H9 (cell line): ENCODE results near the gene EGFL6. TPM values are rescaled to one million over a fixed set of nuclear protein-coding genes. Genes with fewer than 3 reads are reported as not detected.

Source experiments
- DNase-seq: peaks from one replicate; pipeline ENCODE4 v3.0.0-alpha.2; 2017
- H2AFZ ChIP-seq: one replicate; pipeline ENCODE4 v1.6.1; 2013; ENCODE audit warnings: mild to moderate bottlenecking, low read length, control low read depth, moderate library complexity
- H2AK5ac ChIP-seq: 2 replicates; pipeline ENCODE4 v1.6.1; 2013; ENCODE audit warnings: low read length, control low read depth, mixed read lengths; ENCODE audit not compliant: insufficient read length
- H2BK120ac ChIP-seq: one replicate; pipeline ENCODE4 v1.6.1; 2013; ENCODE audit warnings: low read depth, mild to moderate bottlenecking, low read length, control low read depth, inconsistent platforms; ENCODE audit not compliant: poor library complexity, severe bottlenecking
- H2BK12ac ChIP-seq: 2 replicates; pipeline ENCODE4 v1.6.1; 2013; ENCODE audit warnings: low read length, control low read depth, mixed read lengths, low read depth; ENCODE audit not compliant: insufficient read length
- H2BK15ac ChIP-seq: 2 replicates; pipeline ENCODE4 v1.6.1; 2013; ENCODE audit warnings: low read depth, low read length, control low read depth
- H2BK20ac ChIP-seq: one replicate; pipeline ENCODE4 v1.6.1; 2013; ENCODE audit warnings: low read depth, mild to moderate bottlenecking, low read length, control low read depth, inconsistent platforms; ENCODE audit not compliant: poor library complexity, severe bottlenecking
- H2BK5ac ChIP-seq: 2 replicates; pipeline ENCODE4 v1.6.1; 2013; ENCODE audit warnings: low read length, control low read depth, mixed read lengths; ENCODE audit not compliant: insufficient read length
- H3K14ac ChIP-seq: 2 replicates; pipeline ENCODE4 v1.6.1; 2013; ENCODE audit warnings: low read length, control low read depth; ENCODE audit not compliant: insufficient read depth
- H3K18ac ChIP-seq: 2 replicates; pipeline ENCODE4 v1.6.1; 2013; ENCODE audit warnings: low read depth, mild to moderate bottlenecking, mixed read lengths, low read length, control low read depth; ENCODE audit not compliant: insufficient read length
- H3K23ac ChIP-seq: 2 replicates; pipeline ENCODE4 v1.6.1; 2013; ENCODE audit warnings: low read length, control low read depth, mixed read lengths, low read depth; ENCODE audit not compliant: insufficient read length
- H3K23me2 ChIP-seq: 2 replicates; pipeline ENCODE4 v1.6.1; 2013; ENCODE audit warnings: low read depth, mild to moderate bottlenecking, mixed read lengths, low read length, control low read depth; ENCODE audit not compliant: insufficient read length, poor library complexity, severe bottlenecking
- H3K27ac ChIP-seq: 2 replicates; pipeline ENCODE4 v1.5.1; 2013; ENCODE audit warnings: low read length, control low read depth, mixed read lengths, low read depth; ENCODE audit not compliant: insufficient read length
- H3K27me3 ChIP-seq: 2 replicates; pipeline ENCODE4 v1.6.1; 2013; ENCODE audit warnings: low read length, control low read depth, inconsistent platforms; ENCODE audit not compliant: insufficient read depth
- H3K4ac ChIP-seq: 2 replicates; pipeline ENCODE4 v1.6.1; 2013; ENCODE audit warnings: low read depth, mild to moderate bottlenecking, control low read depth, inconsistent platforms, low read length, moderate library complexity
- H3K4me1 ChIP-seq: 2 replicates; pipeline ENCODE4 v1.6.1; 2013; ENCODE audit warnings: low read length, control low read depth, inconsistent platforms; ENCODE audit not compliant: insufficient read depth
- H3K4me2 ChIP-seq: 2 replicates; pipeline ENCODE4 v1.6.1; 2013; ENCODE audit warnings: low read length, control low read depth, mixed read lengths; ENCODE audit not compliant: insufficient read length, insufficient read depth
- H3K56ac ChIP-seq: 2 replicates; pipeline ENCODE4 v1.6.1; 2013; ENCODE audit warnings: low read depth, mild to moderate bottlenecking, mixed read lengths, low read length, control low read depth; ENCODE audit not compliant: insufficient read length
- H3K79me1 ChIP-seq: 2 replicates; pipeline ENCODE4 v1.6.1; 2013; ENCODE audit warnings: low read depth, mild to moderate bottlenecking, moderate library complexity, low read length, control low read depth, inconsistent platforms; ENCODE audit not compliant: insufficient read depth, poor library complexity, severe bottlenecking
- H3K79me2 ChIP-seq: 2 replicates; pipeline ENCODE4 v1.6.1; 2013; ENCODE audit warnings: low read length, control low read depth, inconsistent platforms; ENCODE audit not compliant: insufficient read depth
- H3K9ac ChIP-seq: 2 replicates; pipeline ENCODE4 v1.6.1; 2013; ENCODE audit warnings: low read length, control low read depth, mixed read lengths; ENCODE audit not compliant: insufficient read length; ENCODE audit errors: extremely low read depth
- H3K9me3 ChIP-seq: one replicate; pipeline ENCODE4 v1.6.1; 2013; ENCODE audit warnings: low read depth, low read length, inconsistent platforms; ENCODE audit not compliant: control insufficient read depth
- H3T11ph ChIP-seq: one replicate; pipeline ENCODE4 v1.6.1; 2013; ENCODE audit warnings: mild to moderate bottlenecking, low read length, control low read depth, inconsistent platforms
- H4K20me1 ChIP-seq: one replicate; pipeline ENCODE4 v1.6.1; 2013; ENCODE audit not compliant: control insufficient read depth, insufficient read length, insufficient read depth
- H4K5ac ChIP-seq: 2 replicates; pipeline ENCODE4 v1.6.1; 2013; ENCODE audit warnings: low read depth, mild to moderate bottlenecking, mixed read lengths, low read length, control low read depth; ENCODE audit not compliant: insufficient read length
- H4K8ac ChIP-seq: replicated peaks from 2 replicates; pipeline ENCODE4 v1.6.1; 2013; ENCODE audit warnings: low read length, control low read depth, mixed read lengths, low read depth; ENCODE audit not compliant: insufficient read length
- H4K91ac ChIP-seq: 2 replicates; pipeline ENCODE4 v1.6.1; 2013; ENCODE audit warnings: low read depth, mild to moderate bottlenecking, moderate library complexity, mixed read lengths, low read length, control low read depth; ENCODE audit not compliant: insufficient read length
- H3K27ac Mint-ChIP-seq, 3 experiments: 2 replicates in 2 of 3; 3 replicates in 1 of 3; pipeline ENCODE4 v1.8.0; 2020 to 2021; ENCODE audit warnings: mixed read lengths in 3 of 3, mild to moderate bottlenecking in 1 of 3, moderate library complexity in 1 of 3
- H3K27me3 Mint-ChIP-seq: 2 replicates; pipeline ENCODE4 v1.8.0; 2021; ENCODE audit warnings: low read depth, mild to moderate bottlenecking, moderate library complexity, mixed read lengths
- H3K36me3 Mint-ChIP-seq, 3 experiments: 2 replicates in 2 of 3; 3 replicates in 1 of 3; pipeline ENCODE4 v1.8.0; 2020 to 2021; ENCODE audit warnings: low read depth in 3 of 3, mixed read lengths in 3 of 3; ENCODE audit not compliant: insufficient read depth in 1 of 3
- H3K4me1 Mint-ChIP-seq, 2 experiments: 2 replicates each; pipeline ENCODE4 v1.8.0; 2020; ENCODE audit warnings: mixed read lengths in 2 of 2
- H3K4me3 Mint-ChIP-seq, 2 experiments: 2 replicates in 1 of 2; 3 replicates in 1 of 2; pipeline ENCODE4 v1.8.0; 2020 to 2021; ENCODE audit warnings: mild to moderate bottlenecking in 2 of 2, mixed read lengths in 2 of 2, moderate library complexity in 1 of 2
- H3K9me3 Mint-ChIP-seq, 2 experiments: 2 replicates in 1 of 2; 3 replicates in 1 of 2; pipeline ENCODE4 v1.8.0; 2020; ENCODE audit warnings: mild to moderate bottlenecking in 2 of 2, mixed read lengths in 2 of 2, moderate library complexity in 1 of 2
- CTCF ChIP-seq: fragments of 200-600 bp; sonication (generic); conservative IDR thresholded peaks from 3 replicates; pipeline ENCODE4 v1.8.0; 2021; ENCODE audit warnings: antibody characterized with exemption, mild to moderate bottlenecking
- WGBS: extraction: QIAGEN DNeasy Blood & Tissue Kit; methylation state at CpG from one replicate; pipeline ENCODE4 v1.1.7; 2013; ENCODE audit warnings: missing lambda C conversion rate, low lambda C conversion rate, mixed read lengths; ENCODE audit not compliant: insufficient read length; ENCODE audit errors: extremely low coverage; 5-methylcytosine and 5-hydroxymethylcytosine counted together
- total RNA-seq: library from RNA; stranded (reverse); gene quantifications from 2 replicates; pipeline ENCODE4 v1.2.1, GENCODE V29; 2021

EGFL6 gene
- total RNA-seq, 1 experiment from 2014 or later, result 0.94 TPM

- Mint-ChIP-seq H3K4me1 (no peaks in the 10 kb centered on the region), H3K9me3 (peaks cover 16 to 39% of the 10 kb centered on the region in 2 experiments), H3K4me3 (no peak overlapping the region), H3K36me3 (no peaks in the 10 kb centered on the region; a peak in 2 of 7 replicates), H3K27me3 (no peaks in the 10 kb centered on the region), H3K27ac (no peak overlapping the region)
- Histone ChIP-seq H4K8ac (no peak overlapping the region), H2AK5ac (no peak overlapping the region), H2BK20ac (no peak overlapping the region), H3K56ac (no peak overlapping the region), H3K79me1 (no peaks in the 10 kb centered on the region), H3K23ac (no peak overlapping the region), H3T11ph (no peak overlapping the region), H2BK15ac (no peak overlapping the region), H3K4me1 (no peaks in the 10 kb centered on the region), H2AFZ (no peak overlapping the region), H4K20me1 (no peaks in the 10 kb centered on the region), H3K23me2 (no peaks in the 10 kb centered on the region), H3K9me3 (peaks cover 6% of the 10 kb centered on the region), H2BK5ac (no peak overlapping the region), H3K4ac (no peak overlapping the region), H4K5ac (no peak overlapping the region), H4K91ac (no peak overlapping the region), H3K79me2 (no peaks in the 10 kb centered on the region), H3K9ac (no peak overlapping the region), H3K27me3 (no peaks in the 10 kb centered on the region), H2BK12ac (no peak overlapping the region), H2BK120ac (no peak overlapping the region), H3K18ac (no peak overlapping the region), H3K14ac (no peak overlapping the region), H3K4me2 (no peak overlapping the region), H3K27ac (no peak overlapping the region)
- no peak for TF ChIP-seq CTCF
- WGBS, result no CpG with 5 or more reads among the region's 3 CpGs
- no peak for DNase-seq
These were observed 31.0 kb upstream of the EGFL6 start for GRCh38 chrX:13538414-13538813.
